Endothelial cell (in vitro differentiated cells): ENCODE data around the gene MYO3B. TPM values are rescaled to one million over a fixed set of nuclear protein-coding genes. Genes with fewer than 3 reads are reported as not detected.

Experiments used
- DNase-seq: peaks from one replicate; pipeline ENCODE4 v3.0.0; 2021; ENCODE audit warnings: low spot score
- H3K27ac Mint-ChIP-seq: one replicate; pipeline ENCODE4 v1.8.0; 2021; ENCODE audit warnings: mixed read lengths, inconsistent platforms; ENCODE audit not compliant: unreplicated experiment
- H3K27me3 Mint-ChIP-seq: one replicate; pipeline ENCODE4 v1.8.0; 2021; ENCODE audit warnings: mild to moderate bottlenecking, moderate library complexity, mixed read lengths, inconsistent platforms; ENCODE audit not compliant: unreplicated experiment
- H3K36me3 Mint-ChIP-seq: one replicate; pipeline ENCODE4 v1.8.0; 2021; ENCODE audit warnings: mild to moderate bottlenecking, low read depth, mixed read lengths, inconsistent platforms; ENCODE audit not compliant: unreplicated experiment
- H3K4me1 Mint-ChIP-seq: one replicate; pipeline ENCODE4 v1.8.0; 2021; ENCODE audit warnings: mild to moderate bottlenecking, mixed read lengths, inconsistent platforms; ENCODE audit not compliant: unreplicated experiment
- H3K4me3 Mint-ChIP-seq: one replicate; pipeline ENCODE4 v1.8.0; 2021; ENCODE audit warnings: mild to moderate bottlenecking, mixed read lengths, inconsistent platforms; ENCODE audit not compliant: unreplicated experiment
- H3K9me3 Mint-ChIP-seq: one replicate; pipeline ENCODE4 v1.8.0; 2021; ENCODE audit warnings: mixed read lengths, inconsistent platforms; ENCODE audit not compliant: unreplicated experiment
- total RNA-seq: library from RNA; stranded (reverse); fragmentation: NEBNext Ultra II Directional; extraction: Animal tissue kit (Norgen Biotek cat#: 25700); gene quantifications from one replicate; pipeline ENCODE4 v1.2.1, GENCODE V29; 2021; ENCODE audit not compliant: unreplicated experiment
- TF ChIP-seq, protein P1 (sequence below): fragments of 200-600 bp; sonication (generic); IDR thresholded peaks from one replicate; pipeline ENCODE4 v1.5.0; 2021; ENCODE audit warnings: antibody characterized with exemption; ENCODE audit not compliant: unreplicated experiment

Gene MYO3B
- total RNA-seq, 1 donor from 2014 or later, result 1.3 TPM

GRCh38 chr2:170264522-170264860, 86.5 kb downstream of the MYO3B start:
- Mint-ChIP-seq H3K27me3 (no peaks in the 10 kb centered on the region), H3K4me1 (peaks cover 39% of the 10 kb centered on the region), H3K36me3 (peaks cover 4% of the 10 kb centered on the region), H3K27ac (peak overlapping the region; percentile 89), H3K4me3 (no peak overlapping the region), H3K9me3 (peaks cover 8% of the 10 kb centered on the region)
- TF ChIP-seq, protein P1, sequence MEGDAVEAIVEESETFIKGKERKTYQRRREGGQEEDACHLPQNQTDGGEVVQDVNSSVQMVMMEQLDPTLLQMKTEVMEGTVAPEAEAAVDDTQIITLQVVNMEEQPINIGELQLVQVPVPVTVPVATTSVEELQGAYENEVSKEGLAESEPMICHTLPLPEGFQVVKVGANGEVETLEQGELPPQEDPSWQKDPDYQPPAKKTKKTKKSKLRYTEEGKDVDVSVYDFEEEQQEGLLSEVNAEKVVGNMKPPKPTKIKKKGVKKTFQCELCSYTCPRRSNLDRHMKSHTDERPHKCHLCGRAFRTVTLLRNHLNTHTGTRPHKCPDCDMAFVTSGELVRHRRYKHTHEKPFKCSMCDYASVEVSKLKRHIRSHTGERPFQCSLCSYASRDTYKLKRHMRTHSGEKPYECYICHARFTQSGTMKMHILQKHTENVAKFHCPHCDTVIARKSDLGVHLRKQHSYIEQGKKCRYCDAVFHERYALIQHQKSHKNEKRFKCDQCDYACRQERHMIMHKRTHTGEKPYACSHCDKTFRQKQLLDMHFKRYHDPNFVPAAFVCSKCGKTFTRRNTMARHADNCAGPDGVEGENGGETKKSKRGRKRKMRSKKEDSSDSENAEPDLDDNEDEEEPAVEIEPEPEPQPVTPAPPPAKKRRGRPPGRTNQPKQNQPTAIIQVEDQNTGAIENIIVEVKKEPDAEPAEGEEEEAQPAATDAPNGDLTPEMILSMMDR, result no peak
- no peak for DNase-seq

DNA sequence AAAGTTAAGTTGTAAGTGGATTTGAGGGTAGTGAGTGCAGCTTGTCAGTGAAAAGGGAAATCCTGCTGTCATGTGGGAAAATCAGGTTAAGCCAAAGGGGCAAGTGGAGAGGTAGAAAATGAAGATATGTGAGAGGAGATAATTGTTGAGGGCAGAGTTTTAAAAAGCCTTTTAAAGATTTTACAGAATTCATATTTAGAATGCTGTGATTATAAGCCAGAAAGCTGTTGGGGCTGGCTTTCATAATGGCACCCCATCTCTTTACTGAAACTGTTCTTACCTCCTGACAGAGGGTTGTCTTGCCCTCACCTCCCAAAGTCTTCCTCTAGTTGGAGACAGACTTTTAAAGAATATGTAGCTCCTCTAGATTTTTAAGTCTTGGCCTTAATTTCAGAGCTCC, 86.9 kb downstream of the MYO3B start:
- Mint-ChIP-seq H3K27me3 (no peaks in the 10 kb centered on the region), H3K27ac (peak overlapping the region; percentile 90), H3K9me3 (peaks cover 8% of the 10 kb centered on the region), H3K4me3 (no peak overlapping the region), H3K4me1 (peaks cover 39% of the 10 kb centered on the region), H3K36me3 (peaks cover 4% of the 10 kb centered on the region)
- TF ChIP-seq, protein P1, result no peak
- no peak for DNase-seq

DNA sequence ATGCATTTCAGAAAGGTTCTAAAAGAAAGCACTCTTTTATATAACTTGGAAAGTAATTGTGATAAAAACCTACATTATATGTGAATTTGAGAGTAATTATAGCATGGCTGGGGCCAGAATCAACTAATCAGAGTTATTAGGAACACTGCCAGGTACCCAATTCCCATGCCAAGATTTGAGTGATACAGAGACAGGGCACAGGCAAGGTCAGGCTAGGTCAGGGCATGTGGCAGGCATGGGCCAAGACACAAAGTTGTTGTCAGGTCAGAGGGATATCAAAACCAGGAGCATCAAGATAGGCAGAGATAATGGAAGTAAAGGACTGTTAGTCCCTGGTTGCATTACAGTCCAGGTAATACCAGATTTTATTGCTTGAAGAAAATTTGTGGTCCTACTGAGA, 87.4 kb downstream of the MYO3B start:
- Mint-ChIP-seq H3K4me1 (peaks cover 42% of the 10 kb centered on the region), H3K36me3 (peaks cover 4% of the 10 kb centered on the region), H3K4me3 (no peak overlapping the region), H3K9me3 (peaks cover 5% of the 10 kb centered on the region), H3K27ac (peak overlapping the region; percentile 90), H3K27me3 (peaks cover 1% of the 10 kb centered on the region)
- no peak for DNase-seq
- TF ChIP-seq, protein P1, result no peak

DNA sequence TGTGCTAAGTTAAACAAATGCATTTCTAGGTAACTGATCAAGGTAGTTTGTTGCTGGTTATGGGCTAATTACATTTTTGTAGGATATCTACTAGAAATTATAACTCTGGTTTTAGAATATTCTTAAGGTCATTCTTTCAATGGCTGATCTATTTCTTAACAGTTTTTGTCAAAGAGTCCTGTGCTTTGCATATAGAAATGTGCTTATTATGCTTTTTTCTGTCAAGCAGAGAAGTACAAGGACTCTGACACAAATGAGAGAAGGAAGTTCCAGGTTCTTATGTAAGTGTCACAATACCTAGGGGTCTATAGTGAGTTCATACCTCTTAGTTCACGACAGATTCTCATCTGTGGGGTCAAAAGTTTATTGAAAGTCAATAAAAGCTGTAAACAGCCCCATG, 88.4 kb downstream of the MYO3B start:
- no peak overlapping the region for H3K27ac Mint-ChIP-seq
- H3K36me3 Mint-ChIP-seq, result no peaks in the 10 kb centered on the region
- TF ChIP-seq, protein P1, result no peak
- no peaks in the 10 kb centered on the region for H3K9me3 Mint-ChIP-seq
- no peak for DNase-seq
- H3K27me3 Mint-ChIP-seq, result peaks cover 1% of the 10 kb centered on the region
- peaks cover 40% of the 10 kb centered on the region for H3K4me1 Mint-ChIP-seq
- H3K4me3 Mint-ChIP-seq, result no peak overlapping the region

DNA sequence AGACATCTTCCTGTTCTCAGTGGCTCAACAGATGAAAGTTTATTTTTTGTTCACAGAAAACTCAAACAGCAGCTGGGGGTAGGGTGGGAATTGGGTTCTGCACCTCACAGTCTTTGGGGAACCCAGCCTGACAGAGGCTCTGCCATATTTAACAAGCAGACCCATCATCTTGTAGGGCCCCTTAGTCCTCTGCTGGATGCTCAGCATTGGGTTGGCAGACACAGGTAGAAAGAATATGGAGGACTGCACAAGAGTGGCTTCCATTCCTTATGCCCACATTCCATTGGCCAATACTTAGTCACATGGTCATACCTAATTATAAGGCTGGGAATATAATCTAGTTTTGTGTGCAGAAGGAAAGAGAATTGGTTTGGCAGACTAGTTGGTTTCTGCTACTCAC, 89.1 kb downstream of the MYO3B start:
- no peak overlapping the region for H3K27ac Mint-ChIP-seq

More for the DNA sequence above, 89.1 kb downstream of the MYO3B start:
- H3K27me3 Mint-ChIP-seq, result peaks cover 1% of the 10 kb centered on the region
- H3K4me3 Mint-ChIP-seq, result no peak overlapping the region
- TF ChIP-seq, protein P1, result no peak
- no peak for DNase-seq
- no peaks in the 10 kb centered on the region for H3K36me3 Mint-ChIP-seq
- no peaks in the 10 kb centered on the region for H3K9me3 Mint-ChIP-seq
- peaks cover 33% of the 10 kb centered on the region for H3K4me1 Mint-ChIP-seq
